Activated CD8-positive, alpha-beta memory T cell treated with anti-CD3 and anti-CD28 coated beads, Interleukin-2, amount 50 U/mL, for 1 hour (primary cell): ENCODE measurements around the gene SMYD5.
"Not testable (repeated sequence)": the region's sequence is repeated elsewhere in the genome, so short reads cannot be mapped to it uniquely, and the experiment has no call there.

Experiments
- DNase-seq: peaks from one replicate; pipeline ENCODE4 v3.0.0-alpha.2; 2020; ENCODE audit errors: extremely low read depth

SMYD5 gene

GRCh38 chr2:73259704-73260337, 45.8 kb downstream of the SMYD5 start:
- no peak for DNase-seq

- no peak for DNase-seq
Measured at GRCh38 chr2:73260338-73260984, 46.4 kb downstream of the SMYD5 start.

GRCh38 chr2:73262108-73262651, 48.1 kb downstream of the SMYD5 start:
- no peak for DNase-seq

- DNase-seq = not testable (repeated sequence)
Measured at GRCh38 chr2:73262691-73263429, 48.8 kb downstream of the SMYD5 start.

GRCh38 chr2:73263540-73264331, 49.7 kb downstream of the SMYD5 start:
- no peak for DNase-seq

- no peak for DNase-seq
Measured at GRCh38 chr2:73264332-73264606, 50.2 kb downstream of the SMYD5 start.

GRCh38 chr2:73264783-73265182, 50.7 kb downstream of the SMYD5 start:
- DNase-seq = no peak

- no peak for DNase-seq
Measured at GRCh38 chr2:73265298-73266060, 51.4 kb downstream of the SMYD5 start.

GRCh38 chr2:73266061-73266901, 52.2 kb downstream of the SMYD5 start:
- no peak for DNase-seq

- DNase-seq = no peak
Measured at GRCh38 chr2:73267008-73267407, 53.0 kb downstream of the SMYD5 start.

GRCh38 chr2:73268366-73268829, 54.4 kb downstream of the SMYD5 start:
- DNase-seq = no peak

- peak; percentile 49 for DNase-seq
Measured at GRCh38 chr2:73268830-73269685, 55.0 kb downstream of the SMYD5 start.

- DNase-seq = no peak
Measured at GRCh38 chr2:73269686-73270465, 55.8 kb downstream of the SMYD5 start.

- DNase-seq = no peak
Measured at GRCh38 chr2:73272270-73272669, 58.2 kb downstream of the SMYD5 start.
